CD4-positive, alpha-beta T cell (primary cell): Measurements from ENCODE around the gene NIT1. TPM values are rescaled to one million over a fixed set of nuclear protein-coding genes. Genes with fewer than 3 reads are reported as not detected.

Experiments used
- ATAC-seq: fragments of 200-7000 bp; cut with Tn5 transposase; one replicate; pipeline ENCODE4 v1.10.0; 2022; ENCODE audit warnings: mild to moderate bottlenecking; ENCODE audit not compliant: poor library complexity
- CTCF ChIA-PET: fragments of 350-600 bp; sonication (Branson Sonifier 250); formaldehyde crosslinking; loops from one replicate; lab custom pipeline; 2021; ENCODE audit warnings: antibody characterized with exemption, inconsistent platforms; lab: Charles Lee
- POLR2A ChIA-PET: fragments of 350-600 bp; sonication (Branson Sonifier 250); formaldehyde crosslinking; loops from one replicate; lab custom pipeline; 2021; ENCODE audit warnings: antibody characterized with exemption, inconsistent platforms; lab: Charles Lee
- DNase-seq, 14 experiments: peaks; one replicate each; pipeline ENCODE4 v3.0.0-alpha.2; 2013 to 2020; ENCODE audit warnings: mixed read lengths in 2 of 14
- H3K27ac ChIP-seq, 2 donors: one replicate each; pipeline versions ENCODE4 v1.5.1 to v1.7.0; 2013; ENCODE audit warnings: low read length in 2 of 2, low read depth in 1 of 2, mild to moderate bottlenecking in 1 of 2
- H3K27me3 ChIP-seq, 2 experiments: 1 replicate in 1 of 2; 2 replicates in 1 of 2; pipeline versions ENCODE4 v1.6.1 to v1.7.0; 2013; ENCODE audit warnings: low read length in 2 of 2, control low read depth in 1 of 2, mild to moderate bottlenecking in 1 of 2, moderate library complexity in 1 of 2; ENCODE audit not compliant: insufficient read depth in 2 of 2, control insufficient read depth in 1 of 2
- H3K36me3 ChIP-seq: one replicate; pipeline ENCODE4 v1.6.1; 2013; ENCODE audit warnings: low read length, control low read depth; ENCODE audit not compliant: insufficient read depth
- H3K4me1 ChIP-seq: one replicate; pipeline ENCODE4 v1.6.1; 2013; ENCODE audit warnings: low read length, control low read depth; ENCODE audit not compliant: insufficient read depth
- H3K4me3 ChIP-seq: one replicate; pipeline ENCODE4 v1.5.1; 2013; ENCODE audit warnings: mild to moderate bottlenecking, low read length, moderate library complexity
- H3K9me3 ChIP-seq, 2 experiments: 1 replicate in 1 of 2; 2 replicates in 1 of 2; pipeline versions ENCODE4 v1.6.1 to v1.7.0; 2013; ENCODE audit warnings: low read length in 2 of 2, mild to moderate bottlenecking in 2 of 2, control low read depth in 1 of 2, moderate library complexity in 1 of 2; ENCODE audit not compliant: control insufficient read depth in 1 of 2, insufficient read depth in 1 of 2
- H3K27ac Mint-ChIP-seq: one replicate; pipeline ENCODE4 v1.8.0; 2020; ENCODE audit warnings: mixed read lengths
- H3K27me3 Mint-ChIP-seq: one replicate; pipeline ENCODE4 v1.8.0; 2021; ENCODE audit warnings: mixed read lengths
- H3K36me3 Mint-ChIP-seq: one replicate; pipeline ENCODE4 v1.8.0; 2021; ENCODE audit warnings: low read depth, mixed read lengths
- H3K4me1 Mint-ChIP-seq: one replicate; pipeline ENCODE4 v1.8.0; 2021; ENCODE audit warnings: low read depth, mixed read lengths
- H3K4me3 Mint-ChIP-seq: one replicate; pipeline ENCODE4 v1.8.0; 2020; ENCODE audit warnings: mild to moderate bottlenecking, mixed read lengths
- H3K9me3 Mint-ChIP-seq: one replicate; pipeline ENCODE4 v1.8.0; 2020; ENCODE audit warnings: mixed read lengths
- CTCF ChIP-seq: fragments of 200-600 bp; IDR thresholded peaks from one replicate; pipeline ENCODE4 v1.8.0; 2022; ENCODE audit warnings: antibody characterized with exemption, mild to moderate bottlenecking
- intact Hi-C, 2 experiments: fragments of 100-400 bp; cut with DNase I in 1 of 2; cut with micrococcal nuclease in 1 of 2; formaldehyde crosslinking; loops; one replicate each; pipeline versions ENCODE4 v1.15.1 to v1.9.0; 2023 to 2025; cut with DNase I, micrococcal nuclease
- total RNA-seq, 174 experiments: library from RNA in 2 of 174; stranded (reverse) in 2 of 174; gene quantifications; one replicate each; pipeline ENCODE4 v1.2.3 and lab custom pipeline; 2021 to 2026

Gene NIT1
- total RNA-seq, 2 experiments from 2014 or later, result 15.9 to 18.0 TPM

- intact Hi-C loops, result no loop called here
- H3K27ac ChIP-seq, result no peak overlapping the region
- Mint-ChIP-seq H3K4me3 (no peak overlapping the region), H3K36me3 (no peaks in the 10 kb centered on the region), H3K9me3 (no peaks in the 10 kb centered on the region), H3K27me3 (no peaks in the 10 kb centered on the region), H3K4me1 (no peaks in the 10 kb centered on the region), H3K27ac (no peak overlapping the region)
- ChIA-PET CTCF (interaction anchor here (0.6 kb wide), 1 partner anchor 89 kb away, joined by 4 read pairs; no protein-coding TSS in a partner anchor), POLR2A (interaction anchor here (0.7 to 2.3 kb wide), 3 partner anchors 11 to 18 kb away, joined by 3 to 5 read pairs (median 4); no protein-coding TSS in a partner anchor)
- TF ChIP-seq CTCF, result no peak
- no peaks in the 10 kb centered on the region for H3K27me3 ChIP-seq
- H3K9me3 ChIP-seq, result no peaks in the 10 kb centered on the region
- no peak for DNase-seq
- no peaks in the 10 kb centered on the region for H3K36me3 ChIP-seq
- H3K4me3 ChIP-seq, result no peak overlapping the region
- ATAC-seq, result no peak
- no peaks in the 10 kb centered on the region for H3K4me1 ChIP-seq
These were observed 38.3 kb upstream of the NIT1 start for GRCh38 chr1:161079436-161080110.

- Mint-ChIP-seq H3K9me3 (no peaks in the 10 kb centered on the region), H3K36me3 (no peaks in the 10 kb centered on the region), H3K4me3 (no peak overlapping the region), H3K4me1 (no peaks in the 10 kb centered on the region), H3K27ac (no peak overlapping the region), H3K27me3 (no peaks in the 10 kb centered on the region)
- no peak for ATAC-seq
- ChIA-PET POLR2A (interaction anchor here (0.9 to 2.3 kb wide), 2 partner anchors 12 to 17 kb away, joined by 4 to 5 read pairs; no protein-coding TSS in a partner anchor), CTCF (no interaction called here)
- intact Hi-C loops, result no loop called here
- H3K36me3 ChIP-seq, result no peaks in the 10 kb centered on the region
- H3K4me1 ChIP-seq, result no peaks in the 10 kb centered on the region
- no peak overlapping the region for H3K27ac ChIP-seq
- H3K9me3 ChIP-seq, result no peaks in the 10 kb centered on the region
- no peak for TF ChIP-seq CTCF
- no peak overlapping the region for H3K4me3 ChIP-seq
- no peaks in the 10 kb centered on the region for H3K27me3 ChIP-seq
- DNase-seq, result no peak
These were observed 37.2 kb upstream of the NIT1 start for GRCh38 chr1:161080441-161081405.

GRCh38 chr1:161081519-161081918 lies 36.4 kb upstream of the NIT1 start:
- POLR2A ChIA-PET, result no interaction called here
- Mint-ChIP-seq H3K9me3 (no peaks in the 10 kb centered on the region), H3K27me3 (no peaks in the 10 kb centered on the region), H3K27ac (no peak overlapping the region), H3K4me3 (no peak overlapping the region), H3K4me1 (no peaks in the 10 kb centered on the region), H3K36me3 (no peaks in the 10 kb centered on the region)
- Histone ChIP-seq H3K4me1 (no peaks in the 10 kb centered on the region), H3K9me3 (no peaks in the 10 kb centered on the region), H3K27ac (no peak overlapping the region), H3K36me3 (no peaks in the 10 kb centered on the region), H3K27me3 (no peaks in the 10 kb centered on the region), H3K4me3 (no peak overlapping the region)
- no peak for TF ChIP-seq CTCF
- intact Hi-C loops, result no loop called here
- no peak for ATAC-seq
- CTCF ChIA-PET, result no interaction called here
- DNase-seq, result no peak
